Liver (tissue), 3 donors: ENCODE data around the gene KCNMB2.

Experiments
- CTCF ChIP-seq: fragments of 150-350 bp; IDR thresholded peaks from 2 replicates; pipeline ENCODE4 v1.5.1; 2017; ENCODE audit warnings: improper control_type of control experiment, low read depth, low read length; ENCODE audit not compliant: missing input control
- MAX ChIP-seq: IDR thresholded peaks from 2 replicates; pipeline ENCODE4 v1.6.1; 2016; ENCODE audit warnings: antibody characterized with exemption
- RAD21 ChIP-seq, 2 donors: IDR thresholded peaks; 2 replicates each; pipeline ENCODE4 v1.6.1; 2016; ENCODE audit warnings: antibody characterized with exemption in 2 of 2, mild to moderate bottlenecking in 2 of 2
- RXRA ChIP-seq, 2 donors: IDR thresholded peaks; 2 replicates each; pipeline ENCODE4 v1.6.1; 2017 to 2018; ENCODE audit warnings: antibody characterized with exemption in 2 of 2, mild to moderate bottlenecking in 1 of 2
- TAF1 ChIP-seq: conservative IDR thresholded peaks from 2 replicates; pipeline ENCODE4 v1.6.1; 2016; ENCODE audit warnings: antibody characterized with exemption, mild to moderate bottlenecking
- YY1 ChIP-seq: IDR thresholded peaks from 2 replicates; pipeline ENCODE4 v1.6.1; 2016; ENCODE audit warnings: antibody characterized with exemption, mild to moderate bottlenecking
- donor health status: healthy.
- donor health status: healthy.

DNA sequence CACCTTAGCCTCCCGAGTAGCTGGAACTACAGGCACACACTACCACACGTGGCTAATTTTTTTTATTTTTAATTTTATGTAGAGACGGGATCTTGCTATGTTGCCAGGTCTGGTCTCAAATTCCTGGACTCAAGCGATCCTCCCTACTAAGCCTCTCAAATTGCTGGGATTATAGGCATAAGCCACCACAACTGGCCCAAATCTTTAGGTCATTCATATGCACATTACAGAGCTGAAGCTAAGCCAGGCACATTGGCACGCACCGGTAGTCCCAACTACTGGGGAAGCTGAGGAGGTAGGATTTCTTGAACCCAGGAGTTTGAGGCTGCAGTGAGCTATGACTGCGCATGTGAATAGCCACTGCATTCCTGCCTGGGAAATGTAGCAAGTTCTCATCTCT lies 269.5 kb downstream of the KCNMB2 start:
- TF ChIP-seq CTCF (no peak), RAD21 (IDR thresholded peaks at IDR 0.05) (no peak), YY1 (no peak), MAX (no peak), TAF1 (no peak), RXRA (IDR thresholded peaks at IDR 0.05) (no peak)
